SH-SY5Y (cell line): ENCODE measurements around the gene AFM.

Experiments used
- GATA2 ChIP-seq: IDR thresholded peaks from 2 replicates; pipeline ENCODE4 v1.6.1; 2011; ENCODE audit warnings: mild to moderate bottlenecking, low read depth, low read length
- GATA3 ChIP-seq: IDR thresholded peaks from 2 replicates; pipeline ENCODE4 v1.6.1; 2011; ENCODE audit warnings: low read depth, mild to moderate bottlenecking, low read length, moderate library complexity

DNA sequence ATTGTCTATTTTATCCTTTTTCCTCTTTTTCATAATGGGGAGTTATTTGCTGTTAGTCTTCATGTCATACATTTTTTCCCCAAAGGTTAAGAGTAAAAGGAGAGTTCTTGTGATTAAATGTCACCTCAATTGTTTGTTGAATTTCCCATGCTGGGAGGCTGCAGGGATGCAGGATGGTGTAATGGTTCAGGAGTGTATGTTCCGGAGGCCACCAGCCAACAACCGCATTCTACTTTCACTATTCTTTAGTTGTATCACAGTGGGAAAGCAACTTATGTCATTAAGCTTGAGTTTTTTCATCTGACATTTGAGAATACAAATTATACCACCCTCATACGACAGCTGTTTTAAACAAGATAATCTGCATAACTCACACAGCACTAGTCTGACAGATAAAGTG lies 30.1 kb upstream of the AFM start:
- no peak for TF ChIP-seq GATA2
- TF ChIP-seq GATA3: no peak
